IPS-15b (cell line): Measurements from ENCODE around the gene PADI4.
"Not testable (repeated sequence)": the region's sequence is repeated elsewhere in the genome, so short reads cannot be mapped to it uniquely, and the experiment has no call there.

Experiments used
- H3K27me3 ChIP-seq: one replicate; pipeline ENCODE4 v1.6.1; 2013; ENCODE audit warnings: low read length; ENCODE audit not compliant: control insufficient read depth, insufficient read depth
- H3K36me3 ChIP-seq: one replicate; pipeline ENCODE4 v1.6.1; 2013; ENCODE audit warnings: low read length; ENCODE audit not compliant: control insufficient read depth, insufficient read depth
- H3K4me1 ChIP-seq: one replicate; pipeline ENCODE4 v1.6.1; 2013; ENCODE audit warnings: mild to moderate bottlenecking, low read length; ENCODE audit not compliant: control insufficient read depth, insufficient read depth
- H3K4me3 ChIP-seq: one replicate; pipeline ENCODE4 v1.5.1; 2013; ENCODE audit warnings: low read depth, low read length
- H3K9ac ChIP-seq: one replicate; pipeline ENCODE4 v1.6.1; 2013; ENCODE audit warnings: low read depth, mild to moderate bottlenecking, low read length
- H3K9me3 ChIP-seq: one replicate; pipeline ENCODE4 v1.6.1; 2013; ENCODE audit warnings: mild to moderate bottlenecking, low read length; ENCODE audit not compliant: control insufficient read depth, insufficient read depth

The PADI4 gene

GRCh38 chr1:17406760-17407475 is 98.9 kb downstream of the PADI4 start:
- H3K4me3 ChIP-seq, H3K4me1 ChIP-seq, H3K9me3 ChIP-seq, H3K9ac ChIP-seq, H3K27me3 ChIP-seq: not testable (repeated sequence)
- peaks cover 51% of the 10 kb centered on the region for H3K36me3 ChIP-seq

- peaks cover 61% of the 10 kb centered on the region for H3K36me3 ChIP-seq
- H3K27me3 ChIP-seq, H3K9ac ChIP-seq, H3K4me1 ChIP-seq, H3K4me3 ChIP-seq, H3K9me3 ChIP-seq: not testable (repeated sequence)
Measured at GRCh38 chr1:17407786-17408514, 100.0 kb downstream of the PADI4 start.

GRCh38 chr1:17409391-17409811 is 101.4 kb downstream of the PADI4 start:
- H3K27me3 ChIP-seq, result no peaks in the 10 kb centered on the region
- H3K9me3 ChIP-seq, result no peaks in the 10 kb centered on the region
- H3K4me1 ChIP-seq, result no peaks in the 10 kb centered on the region
- no peak overlapping the region for H3K4me3 ChIP-seq
- H3K9ac ChIP-seq, result no peak overlapping the region
- peaks cover 72% of the 10 kb centered on the region for H3K36me3 ChIP-seq

GRCh38 chr1:17412093-17412870 is 104.3 kb downstream of the PADI4 start:
- no peaks in the 10 kb centered on the region for H3K9me3 ChIP-seq
- H3K27me3 ChIP-seq, result no peaks in the 10 kb centered on the region
- no peaks in the 10 kb centered on the region for H3K4me1 ChIP-seq
- no peak overlapping the region for H3K4me3 ChIP-seq
- H3K36me3 ChIP-seq, result peaks cover 84% of the 10 kb centered on the region
- no peak overlapping the region for H3K9ac ChIP-seq
